ENCODE results near the gene MARCHF10.

The MARCHF10 gene

GRCh38 chr17:62676952-62677596 lies 131.0 kb downstream of the MARCHF10 start:
- DNase-seq (ENCODE audit: low read depth) = no peak

DNA sequence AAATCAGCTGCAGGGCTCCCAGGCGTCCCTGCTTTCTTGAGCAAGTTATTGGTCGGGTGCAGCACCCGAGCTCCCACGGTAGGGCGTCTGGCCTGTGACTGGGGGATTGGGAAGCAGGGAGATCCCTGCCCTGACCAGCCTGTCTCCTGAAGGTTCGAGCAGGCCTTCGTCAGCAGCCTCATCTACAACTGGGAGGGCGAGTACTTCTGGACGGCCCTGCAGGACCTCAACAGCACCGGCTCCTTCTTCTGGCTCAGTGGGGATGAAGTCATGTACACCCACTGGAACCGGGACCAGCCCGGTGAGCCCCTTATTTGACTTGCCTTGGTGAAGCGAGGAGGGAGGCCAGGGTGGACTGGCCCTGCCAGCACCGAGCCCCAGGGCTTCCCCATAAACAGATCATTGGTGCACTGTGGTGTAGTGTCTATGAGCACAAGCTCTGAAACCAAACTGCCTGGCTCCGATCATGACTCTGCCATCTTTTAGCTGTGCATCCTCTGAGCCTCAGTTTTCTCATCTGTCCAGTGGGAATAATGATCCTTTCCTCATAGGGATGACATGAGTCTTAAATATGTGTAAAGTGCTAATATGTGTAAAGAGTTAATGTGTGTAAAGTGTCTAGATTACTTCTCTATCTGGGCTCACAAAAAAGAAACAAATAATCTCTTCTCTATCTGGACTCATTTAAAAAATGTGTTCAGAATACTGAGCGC lies 131.7 kb downstream of the MARCHF10 start:
- no peak for DNase-seq (ENCODE audit: low read depth)

DNA sequence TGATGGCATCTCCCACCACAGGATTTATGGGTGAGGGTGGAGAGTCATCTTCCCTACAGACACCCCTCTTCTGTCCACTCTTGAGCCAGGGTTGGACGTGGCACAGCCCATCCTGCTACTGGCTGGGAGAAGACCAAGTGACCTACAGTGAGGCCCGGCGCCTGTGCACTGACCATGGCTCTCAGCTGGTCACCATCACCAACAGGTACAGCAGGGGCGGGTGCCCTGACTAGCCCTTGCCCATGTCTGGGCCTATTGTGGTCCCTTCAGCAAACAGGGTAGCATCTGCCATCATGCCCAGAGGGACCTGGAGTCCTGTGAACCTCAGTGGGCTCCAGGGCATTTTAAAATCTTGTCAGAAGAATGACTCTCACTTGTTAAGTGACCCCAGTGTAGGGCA lies 132.4 kb downstream of the MARCHF10 start:
- DNase-seq (ENCODE audit: low read depth) = no peak

GRCh38 chr17:62675260-62675659 lies 132.9 kb downstream of the MARCHF10 start:
- no peak for DNase-seq (ENCODE audit: low read depth)

DNA sequence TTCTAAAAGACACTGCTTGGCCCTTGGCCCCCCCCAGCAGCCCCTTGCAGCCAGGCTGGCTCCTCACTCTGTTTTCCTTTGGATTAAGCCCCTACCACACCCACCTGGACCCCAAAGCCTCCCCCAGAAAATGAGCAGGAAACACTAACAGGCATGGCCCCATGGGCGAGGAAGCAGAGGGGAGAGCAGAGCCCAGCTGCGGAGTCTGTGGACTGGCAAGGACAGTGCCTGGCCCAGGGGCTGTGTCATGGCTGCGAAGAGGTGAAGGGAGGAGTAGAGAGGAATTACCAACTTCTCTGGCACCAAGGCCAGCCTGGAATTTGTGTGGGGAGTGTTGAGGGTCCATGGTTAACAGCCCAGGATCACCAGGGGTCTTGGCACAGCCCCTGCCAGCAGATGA lies 133.3 kb downstream of the MARCHF10 start:
- DNase-seq (ENCODE audit: low read depth) = no peak

DNA sequence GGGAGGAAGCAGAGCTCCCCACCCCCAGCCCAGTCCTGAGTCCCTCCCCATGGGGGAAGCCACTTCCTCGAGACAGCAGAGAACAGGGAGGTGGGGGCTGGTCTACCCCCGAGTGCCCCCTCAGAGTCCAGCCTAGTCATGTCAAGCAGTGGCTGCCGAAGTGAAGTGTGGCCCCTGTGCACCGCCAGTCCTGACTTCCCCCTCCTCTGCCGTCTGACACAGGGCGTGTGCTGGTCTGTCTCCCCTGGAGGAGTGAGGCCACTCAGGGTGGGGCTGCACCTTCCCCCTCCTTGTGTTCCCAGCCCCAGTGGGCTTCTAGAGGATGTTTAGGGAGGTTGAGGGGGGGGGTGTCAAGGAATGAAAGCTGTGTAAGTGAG lies 133.8 kb downstream of the MARCHF10 start:
- no peak for DNase-seq (ENCODE audit: low read depth)

DNA sequence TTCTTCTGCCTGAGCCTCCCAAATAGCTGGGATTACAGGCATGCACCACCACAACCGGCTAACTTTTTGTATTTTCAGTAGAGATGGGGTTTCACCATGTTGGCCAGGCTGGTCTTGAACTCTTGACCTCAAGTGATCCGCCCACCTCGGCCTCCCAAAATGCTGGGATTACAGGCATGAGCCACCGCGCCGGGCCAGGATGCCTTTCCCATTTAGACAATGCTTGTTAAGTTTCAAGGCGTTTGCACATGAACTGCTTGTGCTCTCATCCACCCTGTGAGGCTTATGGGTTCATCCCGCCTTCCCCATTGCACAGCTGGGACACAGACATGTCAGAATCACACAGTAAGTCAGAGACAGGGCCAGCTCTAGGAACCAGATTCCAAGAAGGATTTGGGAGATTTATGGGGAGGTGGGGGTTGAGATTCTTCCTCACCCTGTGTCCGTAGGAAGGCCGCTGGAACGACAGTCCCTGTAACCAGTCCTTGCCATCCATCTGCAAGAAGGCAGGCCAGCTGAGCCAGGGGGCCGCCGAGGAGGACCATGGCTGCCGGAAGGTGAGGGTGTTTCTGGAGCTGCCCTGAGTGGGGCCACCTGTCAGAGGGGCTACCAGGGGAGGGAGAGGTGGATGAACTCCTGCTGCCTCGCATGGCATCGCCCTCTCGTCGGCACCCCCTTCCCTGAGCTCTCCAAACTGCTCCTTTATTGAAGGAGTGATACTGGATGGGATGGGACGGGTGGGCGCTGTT lies 134.3 kb downstream of the MARCHF10 start:
- DNase-seq (ENCODE audit: low read depth) = no peak

- DNase-seq (ENCODE audit: low read depth) = no peak
Measured at GRCh38 chr17:62672957-62673356, 135.2 kb downstream of the MARCHF10 start.

- no peak for DNase-seq (ENCODE audit: low read depth)
Measured at GRCh38 chr17:62671553-62671952, 136.6 kb downstream of the MARCHF10 start.

DNA sequence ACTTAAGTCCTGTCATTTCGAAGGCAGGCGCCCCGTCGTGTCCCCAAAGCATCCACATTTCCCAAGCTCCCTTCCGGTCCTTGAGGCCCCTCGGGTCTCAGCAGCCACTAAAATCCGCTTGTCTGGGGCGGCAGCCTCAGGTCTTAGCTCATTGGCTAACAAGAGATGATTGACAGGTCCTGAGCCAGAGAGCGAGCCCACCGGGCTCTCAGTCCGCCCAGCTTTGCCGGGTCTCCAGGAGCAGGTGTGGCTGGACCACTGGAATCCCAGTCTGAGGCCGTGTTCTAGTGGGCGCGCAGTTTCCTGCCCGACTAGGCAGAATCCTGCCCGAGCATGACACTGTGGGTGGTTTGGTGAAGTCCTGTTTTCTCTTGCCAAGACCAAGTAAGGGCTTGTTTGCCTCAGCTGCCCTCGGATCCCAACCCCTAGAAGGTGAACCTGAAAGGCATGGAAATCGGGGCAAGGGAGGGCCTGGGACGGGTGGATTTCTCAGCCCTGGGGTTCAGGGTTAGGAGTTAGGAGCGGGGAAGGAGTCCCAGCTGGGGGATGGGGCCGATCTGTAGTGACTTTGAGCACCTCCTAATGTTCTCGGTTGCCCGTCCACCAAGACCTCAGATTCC lies 137.8 kb downstream of the MARCHF10 start:
- no peak for DNase-seq (ENCODE audit: low read depth)

- no peak for DNase-seq (ENCODE audit: low read depth)
Measured at GRCh38 chr17:62668091-62668804, 139.9 kb downstream of the MARCHF10 start.

GRCh38 chr17:62666801-62667591 lies 141.1 kb downstream of the MARCHF10 start:
- no peak for DNase-seq (ENCODE audit: low read depth)

GRCh38 chr17:62666061-62666800 lies 141.9 kb downstream of the MARCHF10 start:
- DNase-seq (ENCODE audit: low read depth) = no peak

DNA sequence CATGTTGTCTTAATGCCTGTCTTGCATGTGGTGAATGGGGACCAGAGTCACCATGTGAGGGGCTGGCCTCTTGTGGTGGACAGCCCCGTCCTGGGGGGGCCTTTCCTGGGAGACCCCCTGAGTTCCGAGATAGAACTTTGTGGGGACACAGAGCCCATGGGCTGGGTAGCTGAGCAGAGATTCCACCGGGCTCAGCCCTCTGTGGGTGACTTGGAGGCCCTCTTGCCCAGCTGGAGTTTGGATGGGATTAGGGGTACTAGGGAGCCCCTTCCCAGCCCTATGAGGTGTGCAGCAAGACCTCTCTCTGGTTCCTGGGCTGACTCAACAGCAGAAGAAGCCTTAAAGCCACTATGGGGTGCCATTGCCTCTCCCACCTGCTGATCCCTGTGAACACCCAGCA lies 142.5 kb downstream of the MARCHF10 start:
- DNase-seq (ENCODE audit: low read depth) = no peak

- DNase-seq (ENCODE audit: low read depth) = no peak
Measured at GRCh38 chr17:62664336-62665120, 143.6 kb downstream of the MARCHF10 start.

GRCh38 chr17:62663304-62663703 lies 144.8 kb downstream of the MARCHF10 start:
- DNase-seq (ENCODE audit: low read depth) = no peak

- DNase-seq (ENCODE audit: low read depth) = no peak
Measured at GRCh38 chr17:62662855-62663254, 145.3 kb downstream of the MARCHF10 start.

- no peak for DNase-seq (ENCODE audit: low read depth)
Measured at GRCh38 chr17:62661337-62661736, 146.8 kb downstream of the MARCHF10 start.

DNA sequence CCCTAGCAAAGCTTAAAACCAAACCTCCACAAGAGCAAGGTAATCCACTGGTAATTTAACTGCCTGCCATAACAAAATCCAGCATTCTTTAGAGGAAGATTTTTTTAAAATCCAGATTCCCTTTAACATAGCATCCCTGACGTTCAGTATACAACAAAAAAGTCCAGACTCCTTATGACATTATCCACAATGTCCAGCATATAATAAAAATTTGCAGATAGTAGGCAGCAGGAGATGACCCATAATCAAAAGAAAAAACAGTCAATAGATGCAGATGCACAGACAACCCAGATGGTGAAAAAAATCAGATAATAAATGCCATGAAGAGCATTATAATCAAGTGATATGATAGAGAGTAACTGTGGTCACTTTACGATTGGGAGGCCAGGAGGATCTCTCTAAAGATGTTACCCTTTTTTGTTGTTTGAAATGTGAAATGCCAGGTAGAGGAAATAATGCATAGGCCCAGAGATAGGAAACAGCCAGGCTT lies 147.4 kb downstream of the MARCHF10 start:
- no peak for DNase-seq (ENCODE audit: low read depth)
